ENCODE data around the gene NBDY. TPM values are rescaled to one million over a fixed set of nuclear protein-coding genes. Genes with fewer than 3 reads are reported as not detected.

The NBDY gene
- total and polyA plus RNA-seq, 2 of the 4 experiments (the other 2 are of a cell fraction): 3.2 to 61.5 TPM

GRCh38 chrX:56758456-56758855 lies 29.4 kb downstream of the NBDY start:
- Histone ChIP-seq H2BK5ac (ENCODE audit: low read depth, low read length, poor library complexity, severe bottlenecking) (no peak overlapping the region), H4K91ac (ENCODE audit: insufficient read depth, low read depth, low read length) (no peak overlapping the region), H3K9ac (ENCODE audit: low read depth, low read length) (no peak overlapping the region), H2BK20ac (ENCODE audit: low read depth, low read length) (no peak overlapping the region), H3K4me1 (ENCODE audit: control insufficient read depth, insufficient read depth, low read length) (no peaks in the 10 kb centered on the region), H2AK9ac (replicated peaks; ENCODE audit: low read depth, low read length, poor library complexity) (no peak overlapping the region), H3K27me3 (ENCODE audit: control insufficient read depth, insufficient read depth, low read length) (no peaks in the 10 kb centered on the region; the same call in 1 of the 2 replicates), H3K27ac (ENCODE audit: insufficient read depth, low read length) (no peak overlapping the region), H4K5ac (ENCODE audit: low read depth, low read length) (no peak overlapping the region), H4K20me1 (ENCODE audit: insufficient read depth, low read length) (no peaks in the 10 kb centered on the region; the same call in 1 of the 2 replicates), H4K8ac (ENCODE audit: low read depth in 2 of 2, low read length in 2 of 2) (no peak overlapping the region), H3K4ac (ENCODE audit: low read depth, low read length) (no peak overlapping the region), H2BK120ac (ENCODE audit: low read depth, low read length) (no peak overlapping the region), H3K18ac (ENCODE audit: low read depth, low read length) (no peak overlapping the region), H2AFZ (replicated peaks; ENCODE audit: low read length, poor library complexity) (no peak overlapping the region), H3K23ac (ENCODE audit: low read depth, low read length) (no peak overlapping the region), H3K9me3 (ENCODE audit: control insufficient read depth, insufficient read depth, low read length) (no peaks in the 10 kb centered on the region), H3K79me1 (ENCODE audit: low read depth in 1 of 2, low read length in 2 of 2) (no peaks in the 10 kb centered on the region), H3K56ac (ENCODE audit: extremely low read depth, insufficient read depth, low read length) (no peak overlapping the region), H3K36me3 (ENCODE audit: control insufficient read depth, insufficient read depth, low read length) (no peaks in the 10 kb centered on the region), H2AK5ac (ENCODE audit: low read depth, low read length) (no peak overlapping the region), H2BK15ac (ENCODE audit: low read depth, low read length) (no peak overlapping the region), H3K14ac (replicated peaks; ENCODE audit: low read depth, low read length) (no peak overlapping the region), H3K9me1 (ENCODE audit: insufficient read depth, low read length) (no peaks in the 10 kb centered on the region), H3K4me3 (ENCODE audit: insufficient read depth, low read depth, low read length) (no peak overlapping the region), H3K4me2 (ENCODE audit: low read depth, low read length) (no peak overlapping the region)
- 69% methylated on average over 3 of the region's 4 CpGs; no CpG with 5 or more reads in 1 of the 2 experiments for WGBS, 2 experiments (ENCODE audit: extremely low coverage in 2 of 2, insufficient read length in 1 of 2)
- POLR2A ChIA-PET (ENCODE audit: unreplicated experiment): no interaction called here
- in situ Hi-C loops (cut with MboI; ENCODE audit: low sequenced_read_pairs): no loop called here
- BruUV-seq (replicated peaks): no TSS peak
- DNase-seq (no peak), ATAC-seq (ENCODE audit: low read depth) (no peak)
- no peak for TF ChIP-seq MAFK (IDR thresholded peaks at IDR 0.05; ENCODE audit: low read depth, low read length)
- TF ChIP-seq NFE2L2 (IDR thresholded peaks at IDR 0.05; ENCODE audit: low read depth, low read length): no peak
- TF ChIP-seq SMC3 (IDR thresholded peaks at IDR 0.05; ENCODE audit: low read depth, low read length): no peak
- TF ChIP-seq ELK1 (IDR thresholded peaks at IDR 0.05; ENCODE audit: borderline replicate concordance, low read depth, low read length): no peak
- TF ChIP-seq FOS (IDR thresholded peaks at IDR 0.05; ENCODE audit: low read depth, low read length): no peak
- intact Hi-C loops (cut with micrococcal nuclease): no loop called here
- CTCF ChIA-PET: no interaction called here
- dilution Hi-C loops (cut with HindIII; ENCODE audit: low sequenced_read_pairs, unreplicated experiment): no loop called here

All from IMR-90 (cell line).